Breast epithelium (tissue), 3 donors: ENCODE data around the gene FAM131C.

Experiments used
- POLR2A ChIP-seq: fragments of 450-650 bp; IDR thresholded peaks from one replicate; pipeline ENCODE4 v1.6.1; 2016; ENCODE audit warnings: antibody characterized with exemption, mild to moderate bottlenecking, moderate library complexity
- POLR2AphosphoS5 ChIP-seq, 3 donors: sonication (generic); formaldehyde crosslinking; IDR thresholded peaks; one replicate each; pipeline ENCODE4 v1.6.1; 2017; ENCODE audit warnings: antibody characterized with exemption in 3 of 3
- TF ChIP-seq, protein P1 (sequence below), 3 donors: fragments of 450-650 bp; IDR thresholded peaks; one replicate each; pipeline ENCODE4 v1.5.1; 2016 to 2017; ENCODE audit warnings: antibody characterized with exemption in 3 of 3, mild to moderate bottlenecking in 3 of 3, moderate library complexity in 3 of 3

GRCh38 chr1:16116625-16117024 lies 43.2 kb upstream of the FAM131C start:
- TF ChIP-seq POLR2AphosphoS5 (IDR thresholded peaks at IDR 0.05) = no peak
- TF ChIP-seq, protein P1, sequence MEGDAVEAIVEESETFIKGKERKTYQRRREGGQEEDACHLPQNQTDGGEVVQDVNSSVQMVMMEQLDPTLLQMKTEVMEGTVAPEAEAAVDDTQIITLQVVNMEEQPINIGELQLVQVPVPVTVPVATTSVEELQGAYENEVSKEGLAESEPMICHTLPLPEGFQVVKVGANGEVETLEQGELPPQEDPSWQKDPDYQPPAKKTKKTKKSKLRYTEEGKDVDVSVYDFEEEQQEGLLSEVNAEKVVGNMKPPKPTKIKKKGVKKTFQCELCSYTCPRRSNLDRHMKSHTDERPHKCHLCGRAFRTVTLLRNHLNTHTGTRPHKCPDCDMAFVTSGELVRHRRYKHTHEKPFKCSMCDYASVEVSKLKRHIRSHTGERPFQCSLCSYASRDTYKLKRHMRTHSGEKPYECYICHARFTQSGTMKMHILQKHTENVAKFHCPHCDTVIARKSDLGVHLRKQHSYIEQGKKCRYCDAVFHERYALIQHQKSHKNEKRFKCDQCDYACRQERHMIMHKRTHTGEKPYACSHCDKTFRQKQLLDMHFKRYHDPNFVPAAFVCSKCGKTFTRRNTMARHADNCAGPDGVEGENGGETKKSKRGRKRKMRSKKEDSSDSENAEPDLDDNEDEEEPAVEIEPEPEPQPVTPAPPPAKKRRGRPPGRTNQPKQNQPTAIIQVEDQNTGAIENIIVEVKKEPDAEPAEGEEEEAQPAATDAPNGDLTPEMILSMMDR (IDR thresholded peaks at IDR 0.05) = no peak
- TF ChIP-seq POLR2A = no peak
